Activated CD4-positive, alpha-beta T cell treated with anti-CD3 and anti-CD28 coated beads, Interleukin-2, amount 10 ng/mL, durations not matched to agents 24 days and 14 days (primary cell): ENCODE results near the gene RHEB. TPM values are rescaled to one million over a fixed set of nuclear protein-coding genes. Genes with fewer than 3 reads are reported as not detected.

Source experiments
- DNase-seq: peaks from one replicate; pipeline ENCODE4 v3.0.0; 2022
- H3K27ac Mint-ChIP-seq: one replicate; pipeline ENCODE4 v1.8.0; 2022; ENCODE audit warnings: mild to moderate bottlenecking, mixed read lengths
- H3K27me3 Mint-ChIP-seq: one replicate; pipeline ENCODE4 v1.8.0; 2022; ENCODE audit warnings: mixed read lengths
- H3K36me3 Mint-ChIP-seq: one replicate; pipeline ENCODE4 v1.8.0; 2022; ENCODE audit warnings: low read depth, mild to moderate bottlenecking, mixed read lengths
- H3K4me1 Mint-ChIP-seq: one replicate; pipeline ENCODE4 v1.8.0; 2021; ENCODE audit warnings: mixed read lengths
- H3K4me3 Mint-ChIP-seq: one replicate; pipeline ENCODE4 v1.8.0; 2022; ENCODE audit warnings: mild to moderate bottlenecking, moderate library complexity, mixed read lengths
- H3K9me3 Mint-ChIP-seq: one replicate; pipeline ENCODE4 v1.8.0; 2021; ENCODE audit warnings: mixed read lengths
- intact Hi-C: fragments of 100-400 bp; cut with micrococcal nuclease; formaldehyde crosslinking; loops from one replicate; pipeline ENCODE4 v1.15.1; 2023
- total RNA-seq: library from RNA; stranded (reverse); gene quantifications from 2 replicates; pipeline ENCODE4 v1.2.3, GENCODE V29; 2022

The RHEB gene
- total RNA-seq, 1 donor from 2014 or later = 55.4 TPM

- no peak overlapping the region for H3K27ac Mint-ChIP-seq
- H3K4me3 Mint-ChIP-seq = no peak overlapping the region
- no peaks in the 10 kb centered on the region for H3K9me3 Mint-ChIP-seq
- intact Hi-C loops = no loop called here
- peaks cover 4% of the 10 kb centered on the region for H3K36me3 Mint-ChIP-seq
- no peaks in the 10 kb centered on the region for H3K27me3 Mint-ChIP-seq
- no peak for DNase-seq
- peaks cover 25% of the 10 kb centered on the region for H3K4me1 Mint-ChIP-seq
Measured at GRCh38 chr7:151504715-151505326, 14.9 kb downstream of the RHEB start.

- Mint-ChIP-seq H3K9me3 (no peaks in the 10 kb centered on the region), H3K27me3 (no peaks in the 10 kb centered on the region), H3K27ac (no peak overlapping the region), H3K4me1 (peaks cover 25% of the 10 kb centered on the region), H3K4me3 (no peak overlapping the region), H3K36me3 (peaks cover 4% of the 10 kb centered on the region)
- no peak for DNase-seq
- intact Hi-C loops = no loop called here
Measured at GRCh38 chr7:151503902-151504714, 15.6 kb downstream of the RHEB start.

- peaks cover 22% of the 10 kb centered on the region for H3K4me1 Mint-ChIP-seq
- H3K36me3 Mint-ChIP-seq = peaks cover 4% of the 10 kb centered on the region
- H3K9me3 Mint-ChIP-seq = no peaks in the 10 kb centered on the region
- DNase-seq = no peak
- H3K4me3 Mint-ChIP-seq = no peak overlapping the region
- H3K27ac Mint-ChIP-seq = no peak overlapping the region
- H3K27me3 Mint-ChIP-seq = no peaks in the 10 kb centered on the region
- intact Hi-C loops = no loop called here
Measured at GRCh38 chr7:151501676-151502075, 18.0 kb downstream of the RHEB start.

GRCh38 chr7:151498495-151498894, 21.2 kb downstream of the RHEB start:
- no peak overlapping the region for H3K4me3 Mint-ChIP-seq
- peaks cover 30% of the 10 kb centered on the region for H3K4me1 Mint-ChIP-seq
- H3K36me3 Mint-ChIP-seq = peaks cover 6% of the 10 kb centered on the region

GRCh38 chr7:151497306-151497871, 22.3 kb downstream of the RHEB start:
- no peak for DNase-seq
- no peak overlapping the region for H3K27ac Mint-ChIP-seq
- no peaks in the 10 kb centered on the region for H3K9me3 Mint-ChIP-seq
- H3K36me3 Mint-ChIP-seq = peaks cover 9% of the 10 kb centered on the region
- H3K4me3 Mint-ChIP-seq = no peak overlapping the region
- H3K27me3 Mint-ChIP-seq = no peaks in the 10 kb centered on the region
- intact Hi-C loops = no loop called here
- peaks cover 33% of the 10 kb centered on the region for H3K4me1 Mint-ChIP-seq

More at GRCh38 chr7:151498495-151498894, 21.2 kb downstream of the RHEB start:
- no peaks in the 10 kb centered on the region for H3K9me3 Mint-ChIP-seq
- H3K27ac Mint-ChIP-seq = no peak overlapping the region
- DNase-seq = no peak
- no peaks in the 10 kb centered on the region for H3K27me3 Mint-ChIP-seq
- intact Hi-C loops = no loop called here

GRCh38 chr7:151495360-151495759, 24.3 kb downstream of the RHEB start:
- no peak overlapping the region for H3K4me3 Mint-ChIP-seq
- H3K4me1 Mint-ChIP-seq = peaks cover 30% of the 10 kb centered on the region
- intact Hi-C loops = no loop called here
- no peak overlapping the region for H3K27ac Mint-ChIP-seq
- no peak for DNase-seq
- H3K9me3 Mint-ChIP-seq = no peaks in the 10 kb centered on the region
- peaks cover 9% of the 10 kb centered on the region for H3K36me3 Mint-ChIP-seq
- no peaks in the 10 kb centered on the region for H3K27me3 Mint-ChIP-seq

- no peaks in the 10 kb centered on the region for H3K9me3 Mint-ChIP-seq
- peaks cover 28% of the 10 kb centered on the region for H3K4me1 Mint-ChIP-seq
- peaks cover 13% of the 10 kb centered on the region for H3K36me3 Mint-ChIP-seq
- intact Hi-C loops = no loop called here
- H3K27me3 Mint-ChIP-seq = no peaks in the 10 kb centered on the region
- no peak overlapping the region for H3K4me3 Mint-ChIP-seq
- no peak for DNase-seq
- H3K27ac Mint-ChIP-seq = peak overlapping the region; percentile 22
Measured at GRCh38 chr7:151494298-151495284, 25.1 kb downstream of the RHEB start.

- DNase-seq = no peak
- Mint-ChIP-seq H3K4me1 (peaks cover 25% of the 10 kb centered on the region), H3K27ac (no peak overlapping the region), H3K27me3 (no peaks in the 10 kb centered on the region), H3K4me3 (no peak overlapping the region), H3K36me3 (peaks cover 26% of the 10 kb centered on the region), H3K9me3 (no peaks in the 10 kb centered on the region)
- intact Hi-C loops = no loop called here
Measured at GRCh38 chr7:151493083-151493482, 26.6 kb downstream of the RHEB start.

GRCh38 chr7:151491859-151492258, 27.8 kb downstream of the RHEB start:
- Mint-ChIP-seq H3K4me3 (no peak overlapping the region), H3K27me3 (no peaks in the 10 kb centered on the region), H3K4me1 (peaks cover 23% of the 10 kb centered on the region), H3K27ac (no peak overlapping the region), H3K36me3 (peaks cover 34% of the 10 kb centered on the region), H3K9me3 (no peaks in the 10 kb centered on the region)
- intact Hi-C loops = no loop called here
- no peak for DNase-seq

GRCh38 chr7:151490456-151491105, 29.1 kb downstream of the RHEB start:
- intact Hi-C loops = no loop called here
- Mint-ChIP-seq H3K27ac (no peak overlapping the region), H3K4me1 (peaks cover 23% of the 10 kb centered on the region), H3K9me3 (no peaks in the 10 kb centered on the region), H3K36me3 (peaks cover 44% of the 10 kb centered on the region), H3K4me3 (no peak overlapping the region), H3K27me3 (no peaks in the 10 kb centered on the region)
- DNase-seq = no peak

- DNase-seq = no peak
- H3K36me3 Mint-ChIP-seq = peaks cover 52% of the 10 kb centered on the region
- H3K27me3 Mint-ChIP-seq = no peaks in the 10 kb centered on the region
- no peak overlapping the region for H3K27ac Mint-ChIP-seq
- H3K4me3 Mint-ChIP-seq = no peak overlapping the region
- intact Hi-C loops = no loop called here
- no peaks in the 10 kb centered on the region for H3K9me3 Mint-ChIP-seq
- H3K4me1 Mint-ChIP-seq = peaks cover 24% of the 10 kb centered on the region
Measured at GRCh38 chr7:151489498-151489897, 30.2 kb downstream of the RHEB start.

- intact Hi-C loops = no loop called here
- Mint-ChIP-seq H3K27ac (no peak overlapping the region), H3K4me1 (peaks cover 20% of the 10 kb centered on the region), H3K27me3 (no peaks in the 10 kb centered on the region), H3K36me3 (peaks cover 56% of the 10 kb centered on the region), H3K4me3 (no peak overlapping the region), H3K9me3 (no peaks in the 10 kb centered on the region)
- no peak for DNase-seq
Measured at GRCh38 chr7:151488096-151488495, 31.6 kb downstream of the RHEB start.

GRCh38 chr7:151487228-151487627, 32.5 kb downstream of the RHEB start:
- Mint-ChIP-seq H3K4me3 (no peak overlapping the region), H3K27me3 (no peaks in the 10 kb centered on the region), H3K36me3 (peaks cover 60% of the 10 kb centered on the region), H3K9me3 (no peaks in the 10 kb centered on the region), H3K4me1 (peaks cover 23% of the 10 kb centered on the region), H3K27ac (no peak overlapping the region)
- intact Hi-C loops = no loop called here
- no peak for DNase-seq
